Stomach (tissue), 4 donors: ENCODE data around the gene BIRC7.

Experiments used
- CTCF ChIP-seq, 7 experiments: fragments of 450-650 bp in 4 of 7; fragments of 200-600 bp in 3 of 7; sonication (generic) in 3 of 7; IDR thresholded peaks; one replicate each; pipeline ENCODE4 v1.5.1; 2016 to 2019; ENCODE audit warnings: antibody characterized with exemption in 7 of 7, control low read depth in 2 of 7, mild to moderate bottlenecking in 1 of 7
- EP300 ChIP-seq: sonication (generic); formaldehyde crosslinking; IDR thresholded peaks from one replicate; pipeline ENCODE4 v1.6.1; 2017; ENCODE audit warnings: antibody characterized with exemption
- POLR2A ChIP-seq, 4 donors: fragments of 450-650 bp; IDR thresholded peaks; one replicate each; pipeline ENCODE4 v1.6.1; 2016; ENCODE audit warnings: antibody characterized with exemption in 4 of 4, control low read depth in 2 of 4, mild to moderate bottlenecking in 1 of 4, moderate library complexity in 1 of 4
- POLR2AphosphoS5 ChIP-seq, 3 donors: sonication (generic); formaldehyde crosslinking; IDR thresholded peaks; one replicate each; pipeline ENCODE4 v1.6.1; 2016; ENCODE audit warnings: antibody characterized with exemption in 3 of 3

- TF ChIP-seq CTCF (IDR thresholded peaks at IDR 0.05) (no peak), POLR2A (IDR thresholded peaks at IDR 0.05) (no peak), EP300 (no peak), POLR2AphosphoS5 (IDR thresholded peaks at IDR 0.05) (no peak)
Measured at GRCh38 chr20:63279931-63280330, 44.2 kb downstream of the BIRC7 start.
